HG03342 (cell line): ENCODE results near the gene CHADL.

ENCODE experiments used
- ATAC-seq: cut with Tn5 transposase; IDR thresholded peaks from one replicate; pipeline ENCODE4 v1.9.1; 2021; ENCODE audit warnings: mild to moderate bottlenecking, moderate library complexity; ENCODE audit not compliant: unreplicated experiment

Gene CHADL

DNA sequence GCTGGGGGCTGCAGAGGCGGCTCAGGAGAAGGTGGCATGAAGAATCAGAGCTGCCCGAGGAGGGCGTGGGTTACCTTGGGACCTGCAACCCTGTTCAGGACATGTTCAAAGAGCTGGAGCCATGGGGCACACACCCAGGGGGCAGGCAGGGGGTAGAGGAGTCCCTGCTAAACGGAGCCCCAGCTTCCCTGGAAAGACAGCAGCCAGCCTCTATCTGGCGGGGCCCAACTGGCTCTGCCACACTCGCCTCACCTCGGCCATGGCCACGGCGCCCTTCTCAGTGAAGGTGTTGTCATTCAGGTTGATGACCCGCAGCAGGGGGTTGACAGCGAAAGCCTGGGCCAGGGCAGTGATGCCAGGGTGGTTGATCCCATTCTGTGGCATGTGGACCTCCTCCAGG, 17.0 kb upstream of the CHADL start:
- ATAC-seq, result no peak

DNA sequence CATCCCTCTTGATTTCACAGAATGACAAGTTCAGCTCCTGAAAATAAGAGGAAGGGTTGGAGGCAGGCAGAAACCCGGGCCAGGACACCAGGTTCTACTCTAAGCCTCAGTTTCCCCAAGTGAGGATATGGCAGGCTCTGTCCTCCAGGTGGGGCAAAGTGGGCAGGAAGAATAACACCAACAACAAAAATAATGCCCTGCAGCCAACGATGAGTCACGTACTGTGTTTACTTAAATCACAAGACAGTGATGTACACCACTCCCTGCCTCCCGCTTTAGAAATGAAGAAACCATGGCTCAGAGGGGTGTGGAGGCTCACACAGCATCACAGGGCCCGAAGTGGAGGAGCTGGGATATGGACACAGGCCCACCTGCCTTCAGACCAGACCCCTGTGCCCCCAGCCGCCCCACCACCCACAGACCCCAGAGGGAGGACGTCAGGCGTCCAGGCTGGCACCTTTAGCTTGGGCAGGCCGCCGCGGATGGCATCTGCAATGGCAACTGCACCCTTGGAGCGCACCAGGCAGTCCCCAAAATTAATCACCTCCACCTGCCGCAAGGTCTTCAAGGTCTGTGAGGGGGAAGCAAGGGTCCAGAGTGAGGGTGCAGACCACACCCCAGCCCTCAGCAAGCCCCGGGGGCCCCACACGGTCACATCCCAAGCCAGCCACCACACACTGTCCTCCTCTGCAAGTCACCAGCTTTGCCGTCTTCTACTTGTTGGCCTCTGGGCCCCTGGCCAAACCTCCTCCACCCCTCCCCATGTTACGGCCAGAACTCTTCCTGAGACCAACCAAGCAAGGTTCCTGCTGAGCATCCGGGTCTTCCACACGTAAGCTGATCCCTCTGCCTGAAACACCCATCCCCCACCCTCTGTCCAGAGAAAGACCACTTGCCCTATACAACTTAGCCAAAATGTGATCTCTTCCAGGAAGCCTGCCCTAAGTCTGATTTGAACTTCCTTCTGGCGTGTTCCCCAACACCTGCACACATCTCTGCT, 15.8 kb upstream of the CHADL start:
- ATAC-seq, result no peak

DNA sequence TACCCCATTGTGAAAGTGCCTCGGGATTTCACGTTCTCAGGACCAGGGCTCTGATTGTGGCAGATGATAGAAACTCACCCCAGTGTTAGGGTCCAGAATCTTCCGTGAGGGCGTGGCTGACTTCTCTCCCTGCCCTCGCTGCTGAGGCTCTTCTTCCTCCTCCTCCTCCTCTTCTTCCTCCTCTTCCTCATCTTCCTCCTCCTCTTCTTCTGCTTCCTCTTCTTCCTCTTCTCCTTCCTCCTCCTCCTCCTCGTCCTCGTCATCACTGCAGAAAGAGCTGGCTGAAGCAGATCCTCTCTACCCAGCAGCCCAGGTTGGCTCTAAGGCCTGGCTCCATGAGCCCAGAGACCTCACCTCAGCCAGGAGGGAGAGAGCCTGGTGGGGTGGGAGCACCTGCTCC, 13.5 kb upstream of the CHADL start:
- no peak for ATAC-seq

DNA sequence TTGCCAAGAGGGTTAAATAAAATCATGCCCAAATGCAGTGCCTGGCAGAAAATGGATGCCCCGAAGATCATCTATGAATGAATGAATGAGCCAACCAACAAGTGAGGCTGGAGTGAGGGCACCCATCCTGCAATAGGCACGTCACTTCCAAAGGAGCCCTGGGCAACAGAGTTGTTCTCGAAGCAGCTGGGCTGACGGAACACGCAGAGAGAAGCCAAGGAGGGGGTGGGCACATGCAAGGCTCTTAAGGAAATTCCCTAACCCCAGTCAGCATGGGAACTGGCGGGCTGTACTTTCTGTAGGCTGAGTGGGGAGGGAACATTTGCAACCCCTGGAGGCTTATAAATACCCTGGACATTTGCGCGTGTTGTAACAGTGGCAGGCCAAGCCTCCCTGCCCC, 11.6 kb upstream of the CHADL start:
- ATAC-seq, result no peak

DNA sequence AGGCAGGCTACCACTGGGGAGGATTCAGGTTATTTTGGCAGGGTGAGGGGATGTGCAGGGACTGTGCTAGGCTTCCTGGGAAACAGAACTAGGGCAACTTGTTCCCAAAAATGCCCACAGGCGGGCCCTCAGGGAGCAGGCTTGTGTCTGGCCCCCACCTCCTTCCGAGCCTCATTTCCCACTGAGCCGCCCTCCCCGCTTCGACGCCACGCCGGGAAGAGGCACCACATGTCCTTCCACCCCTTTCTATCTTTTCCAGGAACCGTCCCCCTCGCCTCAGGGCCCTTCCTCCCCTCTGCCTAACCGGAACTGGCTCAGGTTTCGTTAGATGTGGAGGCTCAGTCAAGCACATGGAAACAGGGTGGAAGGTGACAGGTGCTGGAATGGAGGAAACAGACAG, 9.4 kb upstream of the CHADL start:
- no peak for ATAC-seq

DNA sequence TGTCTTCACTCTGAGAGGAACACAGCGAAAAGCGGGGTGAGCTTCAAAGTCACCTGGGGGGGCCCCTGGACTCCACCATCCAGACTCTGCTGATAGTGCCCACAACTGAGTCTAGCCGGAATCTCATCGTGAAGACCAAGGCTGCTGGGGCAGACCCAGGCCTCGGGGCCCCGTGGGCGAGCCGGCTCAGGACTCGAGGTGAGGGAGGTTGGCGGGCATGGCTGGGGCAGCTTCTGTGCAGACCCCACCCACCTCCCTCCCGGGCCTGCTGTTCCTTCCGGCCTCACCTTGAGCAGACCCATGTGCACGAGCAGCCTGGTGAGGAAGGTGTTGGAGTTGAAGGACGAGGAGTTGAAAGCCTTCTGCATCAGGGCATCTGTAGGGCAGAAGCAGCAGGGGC, 8.7 kb upstream of the CHADL start:
- no peak for ATAC-seq

DNA sequence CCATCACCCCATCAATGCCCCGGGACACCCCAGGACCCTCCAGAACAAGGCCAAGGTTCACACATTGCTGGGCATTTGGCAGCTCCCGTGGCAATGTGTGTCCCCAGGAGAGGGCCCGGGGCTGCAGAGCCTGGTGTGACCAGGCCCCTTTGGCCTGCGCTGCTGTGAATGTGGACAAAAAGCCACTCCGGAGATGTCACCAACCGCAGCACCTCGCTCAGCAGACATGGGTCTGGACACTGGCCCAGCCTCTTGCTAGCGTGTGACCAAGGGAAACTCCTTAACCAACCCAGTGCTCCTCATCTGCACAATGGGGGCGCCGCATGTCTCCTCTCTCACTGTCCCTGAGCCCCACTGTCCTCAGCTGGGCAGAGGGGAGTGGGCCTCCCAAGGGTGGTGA, 8.0 kb upstream of the CHADL start:
- no peak for ATAC-seq

DNA sequence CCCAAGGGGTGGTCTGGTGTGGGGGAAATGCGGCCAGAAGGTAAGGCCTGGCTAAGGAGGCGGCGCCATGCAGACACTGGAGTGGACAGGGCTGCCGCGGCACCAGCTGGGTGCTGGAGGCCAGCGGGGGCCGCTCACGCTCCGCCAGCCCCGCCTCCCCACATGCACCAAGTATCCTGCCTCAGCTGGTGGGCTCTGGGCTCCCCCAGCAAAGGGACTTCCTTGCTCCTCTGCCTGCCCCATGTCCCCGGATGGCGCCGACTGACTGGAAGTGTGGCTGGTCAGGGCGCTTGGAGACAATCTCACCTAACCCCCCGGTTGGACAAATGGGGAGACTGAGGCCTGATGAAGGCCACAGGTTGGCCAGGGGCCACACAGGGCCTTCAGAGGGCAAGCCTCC, 7.6 kb upstream of the CHADL start:
- no peak for ATAC-seq

DNA sequence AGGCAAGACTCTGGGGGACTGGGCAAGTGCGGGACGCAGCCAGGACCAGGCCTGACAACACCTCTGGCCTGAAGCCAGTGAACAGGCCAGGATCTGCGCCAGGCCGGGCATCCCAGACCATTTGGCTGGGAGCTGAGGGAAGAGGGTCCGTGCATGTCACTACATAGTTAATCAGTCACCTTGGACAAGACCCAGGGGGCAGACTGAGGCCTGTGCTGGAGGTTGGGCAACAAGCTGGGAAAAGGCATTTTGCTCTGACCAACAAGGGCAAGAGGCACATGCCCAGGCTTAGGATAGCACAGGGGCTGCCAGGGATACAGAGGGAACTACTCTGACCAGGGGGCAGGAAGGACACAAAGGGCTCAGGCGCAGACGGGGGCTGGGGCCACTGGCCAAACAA, 7.0 kb upstream of the CHADL start:
- no peak for ATAC-seq

DNA sequence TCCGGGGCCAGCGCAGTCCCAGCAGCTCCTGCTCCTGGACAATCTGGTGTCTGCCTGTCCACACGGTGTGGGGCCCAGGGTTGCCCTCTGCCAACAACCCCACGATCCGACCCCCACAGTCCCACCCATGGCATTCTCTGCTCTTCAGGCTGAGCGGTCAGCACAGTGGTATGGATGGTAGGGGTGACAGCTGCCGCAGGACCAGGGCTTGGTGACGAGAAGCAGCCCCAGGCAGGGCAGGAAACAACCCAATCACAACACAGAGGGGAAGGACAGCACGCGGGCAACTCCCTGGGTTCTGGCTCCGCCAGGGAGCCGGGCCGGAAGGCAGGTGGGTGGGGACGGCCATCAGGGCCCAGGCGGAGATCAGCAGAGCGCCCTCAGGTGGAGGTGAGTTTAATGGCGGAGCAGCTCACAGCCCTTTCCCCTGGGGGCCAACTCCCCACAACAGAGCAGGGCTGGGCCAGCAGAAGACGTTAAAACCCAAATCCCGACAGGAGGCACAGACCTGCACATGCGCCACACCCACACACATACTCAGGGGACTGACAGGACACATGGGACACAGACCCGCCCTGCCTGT, 5.3 kb upstream of the CHADL start:
- ATAC-seq, result no peak

DNA sequence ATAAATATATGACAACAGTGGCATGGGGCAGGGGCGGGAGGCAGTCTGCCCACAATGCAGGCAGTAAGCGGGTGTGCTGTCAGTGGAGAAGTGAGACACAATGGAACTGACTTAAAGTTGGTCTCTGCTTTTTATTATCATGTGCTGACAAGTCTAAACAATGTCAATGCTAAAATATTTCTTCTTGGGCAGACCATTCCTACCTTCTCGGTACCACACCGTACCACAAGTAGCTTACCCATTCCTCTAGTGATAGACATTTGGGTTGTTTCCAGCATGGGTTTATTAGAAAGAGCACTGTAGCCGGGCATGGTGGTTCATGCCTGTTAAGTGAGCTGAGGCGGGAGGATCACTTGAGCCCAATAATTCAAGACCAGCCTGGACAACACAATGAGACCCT, 2.6 kb upstream of the CHADL start:
- no peak for ATAC-seq

DNA sequence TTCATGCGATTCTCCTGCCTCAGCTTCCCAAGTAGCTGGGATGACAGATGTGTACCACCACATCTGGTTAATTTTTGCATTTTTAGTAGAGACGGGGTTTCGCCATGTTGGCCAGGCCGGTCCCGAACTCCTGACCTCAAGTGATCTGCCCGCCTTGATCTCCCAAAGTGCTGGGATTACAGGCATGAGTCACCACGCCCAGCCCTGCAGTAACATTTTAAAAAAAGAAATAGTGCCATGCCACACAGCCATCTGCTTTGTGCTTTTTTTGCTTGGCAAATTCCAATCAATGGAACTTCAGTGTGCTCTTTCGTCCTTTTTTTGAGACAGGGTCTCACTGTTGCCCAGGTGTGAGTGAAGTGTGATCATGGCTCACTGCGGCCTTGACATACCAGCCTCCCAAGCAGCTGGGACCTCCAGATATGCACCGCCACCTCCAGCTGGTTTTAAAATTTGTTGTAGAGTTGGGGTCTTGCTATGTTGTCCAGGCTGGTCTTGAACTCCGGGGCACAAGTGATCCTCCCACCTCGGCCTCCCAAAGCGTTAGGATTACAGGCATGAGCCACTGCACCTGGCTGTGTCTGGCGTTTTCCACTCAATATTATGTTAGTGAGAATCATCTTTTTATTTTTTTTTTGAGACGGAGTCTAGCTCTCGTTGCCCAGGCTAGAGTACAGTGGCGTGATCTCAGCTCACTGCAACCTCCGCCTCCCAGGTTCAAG, 1.8 kb upstream of the CHADL start:
- ATAC-seq, result no peak

DNA sequence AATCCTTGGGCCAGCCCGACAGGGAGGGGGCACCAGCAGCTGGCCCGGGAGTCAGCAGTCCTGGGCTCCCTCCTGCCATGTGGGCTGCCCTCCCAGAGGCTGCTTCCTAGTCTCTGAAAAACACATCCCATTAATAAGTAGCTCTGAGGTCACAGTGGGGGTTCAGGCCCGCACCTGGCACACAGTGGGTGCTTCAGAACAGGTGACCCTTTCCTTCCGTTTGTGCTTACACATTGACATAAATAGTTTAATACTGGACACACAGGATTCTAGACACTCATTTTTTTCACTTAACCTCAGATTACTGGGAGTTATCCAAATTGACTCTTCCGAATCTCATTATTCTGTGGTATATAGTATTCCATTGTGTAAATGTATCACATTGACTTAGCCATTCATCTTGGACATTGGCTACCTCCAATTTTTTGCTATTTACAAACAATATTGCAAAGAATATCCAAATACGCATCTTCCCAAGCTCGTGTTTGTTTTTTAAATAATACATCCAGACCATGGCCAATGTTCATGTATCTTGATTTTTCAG, 474 bp upstream of the CHADL start:
- no peak for ATAC-seq

DNA sequence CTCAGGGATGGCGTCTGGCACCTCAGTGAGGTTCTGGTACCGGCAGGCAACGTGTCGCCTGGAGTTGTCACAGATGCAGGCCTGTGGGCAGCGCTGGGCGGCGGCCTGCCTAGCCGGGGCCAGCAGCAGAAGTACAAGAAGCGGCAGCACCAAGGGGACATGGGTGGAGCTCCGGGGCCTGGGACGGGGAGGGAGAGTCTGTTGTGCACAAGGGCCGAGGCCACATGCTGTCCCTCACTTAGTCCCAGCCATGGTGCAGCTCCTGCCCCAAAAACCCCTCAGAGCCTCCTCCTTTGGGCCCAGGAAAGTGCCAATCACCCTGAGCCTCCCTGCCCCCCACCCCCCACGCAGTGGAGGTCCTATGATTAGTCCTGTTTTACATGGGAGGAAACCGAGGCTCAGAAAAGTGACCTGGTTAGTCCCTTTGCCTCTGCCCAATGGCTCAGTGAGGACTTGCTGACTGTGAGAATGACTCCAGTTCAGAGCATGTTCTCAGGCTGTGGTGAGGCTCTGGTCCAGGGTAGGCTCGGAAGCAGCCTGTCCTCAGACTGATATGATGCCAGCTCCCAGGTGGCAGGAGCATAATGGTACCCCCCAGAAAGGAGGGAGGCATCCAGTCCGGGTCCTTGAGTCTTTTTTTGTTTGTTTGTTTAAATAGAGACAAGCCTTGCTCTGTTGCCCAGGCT, 1.1 kb downstream of the CHADL start:
- ATAC-seq, result no peak

DNA sequence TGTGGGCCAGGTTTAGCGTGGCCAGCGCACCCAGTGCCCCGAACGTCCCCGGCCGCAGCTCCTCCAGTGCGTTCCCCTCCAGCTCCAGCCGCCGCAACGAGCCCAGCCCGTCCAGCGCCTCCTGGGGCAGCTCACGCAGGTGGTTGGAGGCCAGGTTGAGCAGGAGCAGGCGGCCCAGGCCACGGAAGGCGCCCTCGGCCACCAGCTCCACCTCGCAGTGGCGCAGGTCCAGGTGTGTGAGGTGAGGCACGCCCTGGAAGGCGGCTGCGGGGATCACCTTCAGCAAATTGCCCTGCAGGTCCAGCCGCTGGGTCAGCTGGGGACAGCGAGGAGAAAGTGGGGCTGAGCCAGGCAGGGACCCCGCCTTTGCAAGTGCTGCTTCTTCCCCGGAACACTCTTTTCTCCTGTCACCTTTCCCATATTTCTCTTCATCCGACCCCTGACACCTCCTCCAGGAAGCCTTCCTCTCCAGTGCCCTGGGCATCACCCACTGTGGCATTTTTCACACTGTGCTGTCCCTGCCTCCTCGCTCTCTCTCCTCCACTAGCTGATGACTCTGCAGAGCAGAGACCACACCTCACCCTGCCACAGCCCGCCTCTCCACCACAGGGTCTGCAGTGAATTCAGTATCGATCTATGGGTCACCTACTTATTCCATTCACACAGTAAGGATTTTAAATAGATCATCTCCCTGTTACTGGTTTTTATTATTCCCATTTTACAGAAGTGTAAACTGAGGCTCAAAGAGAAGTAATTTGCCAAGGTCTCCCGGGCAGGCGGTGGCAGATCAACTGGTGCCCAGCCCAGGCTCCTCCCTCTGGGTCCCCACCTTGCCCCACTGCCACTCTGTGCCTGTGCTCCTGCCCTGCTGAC, 1.9 kb downstream of the CHADL start:
- ATAC-seq, result no peak

DNA sequence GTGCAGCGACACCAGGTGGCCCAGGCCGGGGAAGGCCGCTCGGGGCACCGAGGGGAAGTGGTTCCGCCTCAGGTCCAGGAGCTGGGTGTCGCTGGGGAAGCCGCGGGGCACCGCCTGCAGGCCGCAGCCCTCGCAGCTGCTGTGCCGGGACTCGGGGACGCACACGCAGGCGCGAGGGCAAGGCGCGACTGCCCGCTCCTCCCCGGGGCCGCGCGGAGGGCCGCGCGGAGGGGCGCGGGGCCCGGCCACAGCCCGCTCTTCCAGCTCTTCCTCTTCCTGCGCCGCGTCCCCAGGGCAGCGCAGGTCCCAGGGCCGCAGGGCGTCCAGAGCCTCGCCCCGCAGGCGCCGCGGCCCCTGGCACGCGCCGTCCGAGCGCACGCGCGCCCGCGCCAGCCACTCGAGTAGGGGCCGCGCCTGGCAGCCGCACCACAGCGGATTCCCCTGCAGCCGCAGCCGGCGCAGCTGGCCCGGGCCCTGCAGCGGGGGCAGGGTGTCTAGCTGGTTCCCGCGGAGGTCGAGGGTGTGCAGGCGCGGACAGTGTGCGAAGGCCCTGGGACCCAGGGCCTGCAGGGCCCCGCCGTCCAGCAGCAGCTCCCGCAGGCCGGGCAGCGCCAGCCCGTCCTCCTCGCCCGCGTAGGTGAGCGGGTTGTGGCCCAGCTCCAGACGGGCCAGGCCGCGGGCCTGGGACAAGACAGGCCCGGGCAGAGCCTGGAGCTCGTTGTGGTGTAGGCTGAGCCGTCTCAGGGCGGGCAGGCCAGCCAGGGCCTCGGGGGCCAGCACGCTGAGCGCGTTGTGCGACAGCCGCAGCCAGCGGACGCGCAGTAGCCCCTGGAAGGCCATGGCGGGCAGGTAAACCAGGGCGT, 2.8 kb downstream of the CHADL start:
- peak; percentile 71 for ATAC-seq

DNA sequence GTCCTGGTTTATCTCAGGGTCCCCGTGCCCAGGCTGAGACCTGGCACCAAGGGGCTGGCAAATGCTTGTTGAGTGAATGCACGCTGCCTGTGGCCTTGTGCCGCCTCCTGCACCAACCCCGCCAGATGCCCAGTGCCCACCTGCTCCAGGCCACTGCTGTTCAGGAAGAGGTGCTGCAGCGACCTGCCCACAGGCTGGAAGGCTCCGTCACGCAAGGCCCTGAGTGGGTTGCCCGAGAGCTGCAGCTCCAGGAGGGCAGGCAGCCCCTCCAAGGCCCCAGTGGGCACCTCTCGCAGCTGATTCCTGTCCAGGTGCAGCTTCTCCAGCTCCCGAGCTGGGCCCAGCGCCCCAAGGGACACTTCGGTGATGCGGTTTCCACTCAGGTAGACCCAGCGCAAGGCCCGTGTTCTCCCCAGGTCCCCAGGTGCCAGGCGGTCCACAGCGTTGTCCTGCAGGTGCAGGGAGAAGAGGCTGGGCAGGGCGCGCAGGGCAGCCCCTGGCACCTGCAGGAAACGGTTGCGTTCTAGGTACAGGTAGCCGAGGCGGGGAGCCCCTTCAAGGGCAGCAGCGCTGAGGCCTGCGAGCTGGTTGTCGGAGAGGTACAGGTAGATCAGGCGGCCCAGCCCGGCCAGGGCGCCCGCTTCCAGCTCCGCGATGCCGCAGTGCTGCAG, 3.6 kb downstream of the CHADL start:
- ATAC-seq, result no peak
